Cerebellar nuclear complex (tissue), 1 donor: Measurements from ENCODE around the gene CYTH3.
"Not testable (repeated sequence)": the region's sequence is repeated elsewhere in the genome, so short reads cannot be mapped to it uniquely, and the experiment has no call there.

Experiments used
- DNase-seq, 2 experiments: peaks; one replicate each; lab custom pipeline; 2025; lab: John Stamatoyannopoulos, UW

CYTH3 gene

GRCh38 chr7:6153646-6154541, 118.5 kb downstream of the CYTH3 start:
- DNase-seq, result no peak

- no peak for DNase-seq
Observed at GRCh38 chr7:6151994-6152735, 120.3 kb downstream of the CYTH3 start.

- DNase-seq, result not testable (repeated sequence)
Observed at GRCh38 chr7:6151527-6151926, 120.9 kb downstream of the CYTH3 start.

- no peak for DNase-seq
Observed at GRCh38 chr7:6149996-6150395, 122.4 kb downstream of the CYTH3 start.

- DNase-seq, result no peak
Observed at GRCh38 chr7:6148724-6149360, 123.6 kb downstream of the CYTH3 start.

- no peak for DNase-seq
Observed at GRCh38 chr7:6147627-6148026, 124.8 kb downstream of the CYTH3 start.

GRCh38 chr7:6146666-6147065, 125.8 kb downstream of the CYTH3 start:
- DNase-seq, result no peak

GRCh38 chr7:6143997-6144396, 128.4 kb downstream of the CYTH3 start:
- no peak for DNase-seq

GRCh38 chr7:6142871-6143380, 129.5 kb downstream of the CYTH3 start:
- no peak for DNase-seq

GRCh38 chr7:6139189-6139996, 133.0 kb downstream of the CYTH3 start:
- no peak for DNase-seq

- DNase-seq, result no peak
Observed at GRCh38 chr7:6136475-6136874, 135.9 kb downstream of the CYTH3 start.

GRCh38 chr7:6133249-6133648, 139.2 kb downstream of the CYTH3 start:
- DNase-seq, result no peak

- no peak for DNase-seq
Observed at GRCh38 chr7:6130007-6130587, 142.3 kb downstream of the CYTH3 start.

- DNase-seq, result no peak
Observed at GRCh38 chr7:6128205-6128604, 144.2 kb downstream of the CYTH3 start.

- no peak for DNase-seq
Observed at GRCh38 chr7:6127110-6127490, 145.3 kb downstream of the CYTH3 start.

- no peak for DNase-seq
Observed at GRCh38 chr7:6123843-6124242, 148.6 kb downstream of the CYTH3 start.

- DNase-seq, result no peak
Observed at GRCh38 chr7:6121141-6121540, 151.3 kb downstream of the CYTH3 start.

GRCh38 chr7:6117533-6117932, 154.9 kb downstream of the CYTH3 start:
- no peak for DNase-seq

- no peak for DNase-seq
Observed at GRCh38 chr7:6116211-6116610, 156.2 kb downstream of the CYTH3 start.
